NB4 (cell line): Measurements from ENCODE around the gene ACOXL.

Experiments used
- CTCF ChIP-seq: IDR thresholded peaks from one replicate; pipeline ENCODE4 v1.5.1; 2012; ENCODE audit warnings: low read depth, low read length
- MAX ChIP-seq: IDR thresholded peaks from 2 replicates; pipeline ENCODE4 v1.6.1; 2011; ENCODE audit warnings: low read depth, low read length
- POLR2A ChIP-seq: IDR thresholded peaks from 2 replicates; pipeline ENCODE4 v1.6.1; 2011; ENCODE audit warnings: mild to moderate bottlenecking; ENCODE audit not compliant: insufficient read length; ENCODE audit errors: extremely low read depth

- TF ChIP-seq CTCF (no peak), POLR2A (no peak), MAX (no peak)
These were observed 431.7 kb downstream of the ACOXL start for GRCh38 chr2:111164078-111164477.
